SK-N-SH treated with all-trans-retinoic acid at 6 μM for 48 hours (cell line): ENCODE data around the gene MTMR6.

Experiments
- ATAC-seq: fragments of 200-7000 bp; cut with Tn5 transposase; 3 replicates; pipeline ENCODE4 v1.9.1; 2020; ENCODE audit warnings: mild to moderate bottlenecking, moderate library complexity
- ARNTL ChIP-seq: fragments of 450-650 bp; formaldehyde crosslinking; IDR thresholded peaks from 2 replicates; pipeline ENCODE4 v1.5.0; 2020; ENCODE audit warnings: low read depth, mild to moderate bottlenecking, moderate library complexity, borderline replicate concordance
- BACH2 ChIP-seq: fragments of 250-450 bp; sonication (Bioruptor Pico); IDR thresholded peaks from 2 replicates; pipeline ENCODE4 v1.9.0; 2021; ENCODE audit warnings: mild to moderate bottlenecking, borderline replicate concordance
- CREB5 ChIP-seq: fragments of 250-450 bp; sonication (Bioruptor Pico); IDR thresholded peaks from 2 replicates; pipeline ENCODE4 v1.5.1; 2020; ENCODE audit warnings: low read depth, mild to moderate bottlenecking, moderate library complexity
- CSDC2 ChIP-seq: fragments of 250-450 bp; sonication (Bioruptor Pico); IDR thresholded peaks from 2 replicates; pipeline ENCODE4 v1.5.0; 2020; ENCODE audit warnings: mild to moderate bottlenecking, moderate library complexity
- CSRNP3 ChIP-seq: fragments of 250-450 bp; sonication (Bioruptor Pico); IDR thresholded peaks from 2 replicates; pipeline ENCODE4 v1.5.1; 2021; ENCODE audit warnings: mild to moderate bottlenecking, moderate library complexity
- ESRRG ChIP-seq: fragments of 250-450 bp; sonication (Bioruptor Pico); IDR thresholded peaks from 2 replicates; pipeline ENCODE4 v1.6.1; 2021; ENCODE audit warnings: mild to moderate bottlenecking
- GLIS3 ChIP-seq: fragments of 250-450 bp; sonication (Bioruptor Pico); IDR thresholded peaks from 2 replicates; pipeline ENCODE4 v1.5.0; 2020; ENCODE audit warnings: mild to moderate bottlenecking, moderate library complexity
- ISL1 ChIP-seq: fragments of 250-450 bp; sonication (Bioruptor Pico); IDR thresholded peaks from 2 replicates; pipeline ENCODE4 v2.1.2; 2022; ENCODE audit warnings: mild to moderate bottlenecking, moderate library complexity
- OSR1 ChIP-seq: fragments of 250-450 bp; sonication (Bioruptor Pico); IDR thresholded peaks from 2 replicates; pipeline ENCODE4 v1.8.0; 2022; ENCODE audit warnings: moderate library complexity, mild to moderate bottlenecking, inconsistent platforms
- PPARA ChIP-seq: fragments of 250-450 bp; sonication (Bioruptor Pico); IDR thresholded peaks from 2 replicates; pipeline ENCODE4 v1.5.0; 2020; ENCODE audit warnings: mild to moderate bottlenecking, borderline replicate concordance
- RARB ChIP-seq: fragments of 250-450 bp; sonication (Bioruptor Pico); IDR thresholded peaks from 2 replicates; pipeline ENCODE4 v1.8.0; 2021; ENCODE audit warnings: mild to moderate bottlenecking, moderate library complexity
- SNAI2 ChIP-seq: fragments of 250-450 bp; sonication (Bioruptor Pico); IDR thresholded peaks from 2 replicates; pipeline ENCODE4 v1.5.0; 2020; ENCODE audit warnings: mild to moderate bottlenecking, moderate library complexity
- TCF4 ChIP-seq: fragments of 250-450 bp; sonication (Bioruptor Pico); IDR thresholded peaks from 2 replicates; pipeline ENCODE4 v1.8.0; 2021; ENCODE audit warnings: mild to moderate bottlenecking, moderate library complexity, borderline replicate concordance
- TOX ChIP-seq: fragments of 250-450 bp; sonication (Bioruptor Pico); IDR thresholded peaks from 2 replicates; pipeline ENCODE4 v1.8.0; 2021; ENCODE audit warnings: mild to moderate bottlenecking, moderate library complexity, borderline replicate concordance
- ZC3H10 ChIP-seq: fragments of 250-450 bp; sonication (Bioruptor Pico); IDR thresholded peaks from 2 replicates; pipeline ENCODE4 v1.5.1; 2021; ENCODE audit warnings: mild to moderate bottlenecking, moderate library complexity
- ZFP3 ChIP-seq: fragments of 250-450 bp; sonication (Bioruptor Pico); IDR thresholded peaks from 2 replicates; pipeline ENCODE4 v1.5.0; 2020; ENCODE audit warnings: mild to moderate bottlenecking, moderate library complexity
- ZFP30 ChIP-seq: fragments of 450-650 bp; formaldehyde crosslinking; IDR thresholded peaks from 2 replicates; pipeline ENCODE4 v1.5.0; 2022; ENCODE audit warnings: mild to moderate bottlenecking, moderate library complexity
- ZNF565 ChIP-seq: fragments of 450-650 bp; formaldehyde crosslinking; conservative IDR thresholded peaks from 2 replicates; pipeline ENCODE4 v1.5.0; 2020; ENCODE audit warnings: low read depth, mild to moderate bottlenecking, moderate library complexity
- ZNF70 ChIP-seq: fragments of 450-650 bp; formaldehyde crosslinking; IDR thresholded peaks from 2 replicates; pipeline ENCODE4 v1.5.0; 2020; ENCODE audit warnings: mild to moderate bottlenecking, moderate library complexity
- ZNF8 ChIP-seq: fragments of 450-650 bp; formaldehyde crosslinking; IDR thresholded peaks from 2 replicates; pipeline ENCODE4 v1.5.0; 2020; ENCODE audit warnings: mild to moderate bottlenecking, moderate library complexity
- TF ChIP-seq, protein P1 (sequence below): fragments of 250-450 bp; sonication (Bioruptor Pico); IDR thresholded peaks from 2 replicates; pipeline ENCODE4 v1.8.0; 2020; ENCODE audit warnings: mild to moderate bottlenecking, moderate library complexity, borderline replicate concordance
- TF ChIP-seq, protein P2 (sequence below): fragments of 250-450 bp; sonication (Bioruptor Pico); IDR thresholded peaks from 2 replicates; pipeline ENCODE4 v1.8.0; 2021; ENCODE audit warnings: low read depth, mild to moderate bottlenecking, moderate library complexity, borderline replicate concordance

Gene MTMR6

DNA sequence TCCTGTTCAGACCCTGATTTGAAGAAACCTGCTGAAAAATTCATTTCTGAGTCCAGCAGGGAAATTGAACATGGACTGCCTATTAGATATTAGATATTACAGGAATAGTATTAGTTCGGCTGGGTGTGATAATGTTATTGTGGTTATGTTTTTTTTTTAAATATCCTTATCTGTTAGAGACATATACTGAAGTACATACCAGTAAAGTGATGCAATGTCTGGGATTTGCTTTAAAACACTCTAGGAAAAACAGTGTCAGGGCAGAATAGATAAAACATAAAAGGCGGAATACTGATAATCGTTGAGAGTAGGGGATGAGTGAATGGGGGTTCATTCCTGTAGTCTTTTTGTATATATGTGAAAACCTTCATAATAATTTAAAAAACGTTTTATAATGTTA, 86.5 kb downstream of the MTMR6 start:
- no peak for ATAC-seq
- TF ChIP-seq PPARA (no peak), ZNF8 (CRISPR knock-in tag) (no peak), ARNTL (CRISPR knock-in tag) (no peak), SNAI2 (CRISPR knock-in tag) (no peak), GLIS3 (no peak), CSDC2 (CRISPR knock-in tag) (no peak), ZFP30 (CRISPR knock-in tag) (no peak), TCF4 (CRISPR knock-in tag) (no peak), BACH2 (no peak), TOX (CRISPR knock-in tag) (no peak), ESRRG (CRISPR knock-in tag) (no peak), ZNF565 (CRISPR knock-in tag) (no peak), CREB5 (no peak), ZNF70 (no peak), ISL1 (CRISPR knock-in tag) (no peak), OSR1 (CRISPR knock-in tag) (no peak), ZFP3 (no peak), ZC3H10 (CRISPR knock-in tag) (no peak)
- TF ChIP-seq, protein P1, sequence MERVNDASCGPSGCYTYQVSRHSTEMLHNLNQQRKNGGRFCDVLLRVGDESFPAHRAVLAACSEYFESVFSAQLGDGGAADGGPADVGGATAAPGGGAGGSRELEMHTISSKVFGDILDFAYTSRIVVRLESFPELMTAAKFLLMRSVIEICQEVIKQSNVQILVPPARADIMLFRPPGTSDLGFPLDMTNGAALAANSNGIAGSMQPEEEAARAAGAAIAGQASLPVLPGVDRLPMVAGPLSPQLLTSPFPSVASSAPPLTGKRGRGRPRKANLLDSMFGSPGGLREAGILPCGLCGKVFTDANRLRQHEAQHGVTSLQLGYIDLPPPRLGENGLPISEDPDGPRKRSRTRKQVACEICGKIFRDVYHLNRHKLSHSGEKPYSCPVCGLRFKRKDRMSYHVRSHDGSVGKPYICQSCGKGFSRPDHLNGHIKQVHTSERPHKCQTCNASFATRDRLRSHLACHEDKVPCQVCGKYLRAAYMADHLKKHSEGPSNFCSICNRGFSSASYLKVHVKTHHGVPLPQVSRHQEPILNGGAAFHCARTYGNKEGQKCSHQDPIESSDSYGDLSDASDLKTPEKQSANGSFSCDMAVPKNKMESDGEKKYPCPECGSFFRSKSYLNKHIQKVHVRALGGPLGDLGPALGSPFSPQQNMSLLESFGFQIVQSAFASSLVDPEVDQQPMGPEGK (CRISPR knock-in tag), result no peak
- TF ChIP-seq, protein P2, sequence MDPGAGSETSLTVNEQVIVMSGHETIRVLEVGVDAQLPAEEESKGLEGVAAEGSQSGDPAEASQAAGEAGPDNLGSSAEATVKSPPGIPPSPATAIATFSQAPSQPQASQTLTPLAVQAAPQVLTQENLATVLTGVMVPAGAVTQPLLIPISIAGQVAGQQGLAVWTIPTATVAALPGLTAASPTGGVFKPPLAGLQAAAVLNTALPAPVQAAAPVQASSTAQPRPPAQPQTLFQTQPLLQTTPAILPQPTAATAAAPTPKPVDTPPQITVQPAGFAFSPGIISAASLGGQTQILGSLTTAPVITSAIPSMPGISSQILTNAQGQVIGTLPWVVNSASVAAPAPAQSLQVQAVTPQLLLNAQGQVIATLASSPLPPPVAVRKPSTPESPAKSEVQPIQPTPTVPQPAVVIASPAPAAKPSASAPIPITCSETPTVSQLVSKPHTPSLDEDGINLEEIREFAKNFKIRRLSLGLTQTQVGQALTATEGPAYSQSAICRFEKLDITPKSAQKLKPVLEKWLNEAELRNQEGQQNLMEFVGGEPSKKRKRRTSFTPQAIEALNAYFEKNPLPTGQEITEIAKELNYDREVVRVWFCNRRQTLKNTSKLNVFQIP (CRISPR knock-in tag), result no peak
- TF ChIP-seq, all 23 proteins: peak for 0

DNA sequence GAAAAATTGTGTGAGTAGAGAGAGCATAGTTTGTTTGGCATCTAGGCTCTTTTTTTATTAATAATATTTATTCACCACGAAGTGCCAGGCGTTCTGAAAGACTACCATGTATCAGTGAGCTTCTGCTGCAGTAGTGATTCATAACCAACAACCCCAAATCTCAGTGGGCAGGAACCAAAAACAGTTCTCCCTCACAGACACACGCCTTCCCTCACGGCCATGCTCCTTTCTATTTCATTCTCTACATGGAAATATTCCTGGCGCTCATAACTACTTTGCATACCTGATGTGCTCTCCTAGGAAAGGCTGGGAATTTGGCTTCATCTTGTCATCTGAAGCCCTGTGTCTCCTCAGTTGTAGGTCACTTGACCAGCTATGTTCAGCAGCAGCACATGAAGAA, 88.6 kb downstream of the MTMR6 start:
- TF ChIP-seq CSRNP3 (no peak), OSR1 (CRISPR knock-in tag) (no peak), ZNF70 (no peak)
- ATAC-seq, result no peak

DNA sequence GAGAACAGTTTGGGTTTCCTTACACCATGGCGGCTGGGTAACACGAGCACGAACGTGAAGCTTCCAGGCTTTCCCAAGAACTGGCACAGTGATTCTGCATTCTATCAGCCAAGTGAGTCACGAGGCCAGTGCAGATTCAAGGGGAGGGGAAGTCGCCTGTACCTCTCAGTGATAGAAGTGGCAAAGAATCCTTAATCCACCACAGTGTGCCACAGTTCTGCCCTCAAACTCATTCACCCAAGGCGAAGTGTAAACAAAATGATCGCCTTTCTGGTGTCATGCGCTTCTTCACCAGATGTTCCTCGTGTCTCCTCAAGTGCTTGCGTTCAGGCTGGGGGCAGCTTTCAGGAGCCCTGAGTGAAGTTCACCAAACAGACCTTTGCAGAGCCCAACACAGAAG, 90.3 kb downstream of the MTMR6 start:
- TF ChIP-seq, protein P1 (CRISPR knock-in tag), result no peak
- no peak for TF ChIP-seq SNAI2 (CRISPR knock-in tag)
- no peak for TF ChIP-seq GLIS3
- no peak for TF ChIP-seq RARB (CRISPR knock-in tag)
- no peak for TF ChIP-seq ZC3H10 (CRISPR knock-in tag)
- TF ChIP-seq ZNF565 (CRISPR knock-in tag), result no peak
- TF ChIP-seq ZFP3, result no peak
- TF ChIP-seq ZNF8 (CRISPR knock-in tag), result no peak
- TF ChIP-seq ZNF70, result no peak
- ATAC-seq, result no peak
